Mononuclear cell (primary cell): Measurements from ENCODE around the gene DYNLRB1. TPM values are rescaled to one million over a fixed set of nuclear protein-coding genes. Genes with fewer than 3 reads are reported as not detected.
"Not testable (repeated sequence)": the region's sequence is repeated elsewhere in the genome, so short reads cannot be mapped to it uniquely, and the experiment has no call there.

Source experiments
- H3K27me3 ChIP-seq: 2 replicates; pipeline ENCODE4 v1.6.0; 2011; ENCODE audit warnings: low read length, control low read depth; ENCODE audit not compliant: insufficient read depth
- H3K4me1 ChIP-seq: 2 replicates; pipeline ENCODE4 v1.5.1; 2011; ENCODE audit warnings: mild to moderate bottlenecking, low read length, control low read depth; ENCODE audit not compliant: insufficient read depth
- H3K4me3 ChIP-seq: 2 replicates; pipeline ENCODE4 v1.5.1; 2011; ENCODE audit warnings: mild to moderate bottlenecking, low read length, moderate library complexity
- H3K9me3 ChIP-seq: 2 replicates; pipeline ENCODE4 v1.5.1; 2011; ENCODE audit warnings: low read depth, mild to moderate bottlenecking, control low read depth, low read length
- total RNA-seq: library from RNA; depleted of rRNA; stranded (reverse); fragments of >200 nt; gene quantifications from one replicate; pipeline ENCODE4 v1.2.3, GENCODE V29; 2012

Gene DYNLRB1
- total RNA-seq, 1 donor = 48.3 TPM

- no peaks in the 10 kb centered on the region for H3K27me3 ChIP-seq
- H3K4me3 ChIP-seq = no peak overlapping the region
- no peaks in the 10 kb centered on the region for H3K4me1 ChIP-seq
- peaks cover 6% of the 10 kb centered on the region for H3K9me3 ChIP-seq
These were observed 20.3 kb upstream of the DYNLRB1 start for GRCh38 chr20:34495916-34496315.

GRCh38 chr20:34497596-34497995 is 18.6 kb upstream of the DYNLRB1 start:
- not testable (repeated sequence) for H3K9me3 ChIP-seq, H3K4me1 ChIP-seq, H3K27me3 ChIP-seq, H3K4me3 ChIP-seq

GRCh38 chr20:34500823-34501222 is 15.4 kb upstream of the DYNLRB1 start:
- no peaks in the 10 kb centered on the region for H3K4me1 ChIP-seq
- H3K9me3 ChIP-seq = peaks cover 7% of the 10 kb centered on the region
- H3K4me3 ChIP-seq = no peak overlapping the region
- no peaks in the 10 kb centered on the region for H3K27me3 ChIP-seq

GRCh38 chr20:34506480-34506879 is 9.7 kb upstream of the DYNLRB1 start:
- H3K4me1 ChIP-seq = no peaks in the 10 kb centered on the region
- H3K9me3 ChIP-seq = no peaks in the 10 kb centered on the region
- no peaks in the 10 kb centered on the region for H3K27me3 ChIP-seq
- no peak overlapping the region for H3K4me3 ChIP-seq

GRCh38 chr20:34507702-34508413 is 8.4 kb upstream of the DYNLRB1 start:
- Histone ChIP-seq H3K27me3 (no peaks in the 10 kb centered on the region), H3K4me1 (no peaks in the 10 kb centered on the region), H3K9me3 (no peaks in the 10 kb centered on the region)

GRCh38 chr20:34510575-34510974 is 5.6 kb upstream of the DYNLRB1 start:
- H3K27me3 ChIP-seq = no peaks in the 10 kb centered on the region
- H3K4me1 ChIP-seq = peaks cover 8% of the 10 kb centered on the region
- no peak overlapping the region for H3K4me3 ChIP-seq
- no peaks in the 10 kb centered on the region for H3K9me3 ChIP-seq

More at GRCh38 chr20:34507702-34508413, 8.4 kb upstream of the DYNLRB1 start:
- H3K4me3 ChIP-seq = no peak overlapping the region

- Histone ChIP-seq H3K4me1 (peaks cover 11% of the 10 kb centered on the region), H3K4me3 (no peak overlapping the region), H3K9me3 (no peaks in the 10 kb centered on the region), H3K27me3 (no peaks in the 10 kb centered on the region)
These were observed 4.3 kb upstream of the DYNLRB1 start for GRCh38 chr20:34511891-34512265.

- Histone ChIP-seq H3K9me3 (no peaks in the 10 kb centered on the region), H3K4me3 (no peak overlapping the region), H3K4me1 (peaks cover 13% of the 10 kb centered on the region), H3K27me3 (no peaks in the 10 kb centered on the region)
These were observed 3.8 kb upstream of the DYNLRB1 start for GRCh38 chr20:34512266-34512954.

- H3K9me3 ChIP-seq = no peaks in the 10 kb centered on the region
- no peak overlapping the region for H3K4me3 ChIP-seq
These were observed 3.2 kb upstream of the DYNLRB1 start for GRCh38 chr20:34512955-34513419.

GRCh38 chr20:34514034-34514433 is 2.2 kb upstream of the DYNLRB1 start:
- peaks cover 26% of the 10 kb centered on the region for H3K4me1 ChIP-seq
- H3K4me3 ChIP-seq, H3K9me3 ChIP-seq, H3K27me3 ChIP-seq: not testable (repeated sequence)

More at GRCh38 chr20:34512955-34513419, 3.2 kb upstream of the DYNLRB1 start:
- Histone ChIP-seq H3K4me1 (peaks cover 17% of the 10 kb centered on the region), H3K27me3 (no peaks in the 10 kb centered on the region)

- H3K4me1 ChIP-seq = peaks cover 26% of the 10 kb centered on the region
- no peaks in the 10 kb centered on the region for H3K27me3 ChIP-seq
- H3K9me3 ChIP-seq = no peaks in the 10 kb centered on the region
- H3K4me3 ChIP-seq = peak overlapping the region; percentile 82
These were observed 1.2 kb upstream of the DYNLRB1 start for GRCh38 chr20:34514897-34515483.

- peaks cover 26% of the 10 kb centered on the region for H3K4me1 ChIP-seq
- no peaks in the 10 kb centered on the region for H3K9me3 ChIP-seq
- no peaks in the 10 kb centered on the region for H3K27me3 ChIP-seq
- H3K4me3 ChIP-seq = peak overlapping the region; percentile 82
These were observed 557 bp upstream of the DYNLRB1 start for GRCh38 chr20:34515484-34516246.

GRCh38 chr20:34517114-34517505 is 888 bp downstream of the DYNLRB1 start:
- H3K4me3 ChIP-seq = peak overlapping the region; percentile 82
- H3K27me3 ChIP-seq = no peaks in the 10 kb centered on the region
- peaks cover 26% of the 10 kb centered on the region for H3K4me1 ChIP-seq
- H3K9me3 ChIP-seq = no peaks in the 10 kb centered on the region

GRCh38 chr20:34518863-34519262 is 2.6 kb downstream of the DYNLRB1 start:
- peaks cover 26% of the 10 kb centered on the region for H3K4me1 ChIP-seq
- not testable (repeated sequence) for H3K4me3 ChIP-seq

GRCh38 chr20:34519841-34520240 is 3.6 kb downstream of the DYNLRB1 start:
- not testable (repeated sequence) for H3K4me3 ChIP-seq, H3K27me3 ChIP-seq, H3K9me3 ChIP-seq
- peaks cover 25% of the 10 kb centered on the region for H3K4me1 ChIP-seq

More at GRCh38 chr20:34518863-34519262, 2.6 kb downstream of the DYNLRB1 start:
- H3K9me3 ChIP-seq, H3K27me3 ChIP-seq: not testable (repeated sequence)
